Trophoblast cell (in vitro differentiated cells and primary cell): Measurements from ENCODE around the gene M1AP.
A peak's percentile ranks its signal among the peaks of the same experiment; 100 is the strongest.

ENCODE experiments used
- DNase-seq, 2 donors: peaks; one replicate each; pipeline ENCODE4 v3.0.0-alpha.2; 2016
- H2AFZ ChIP-seq: 2 replicates; pipeline ENCODE4 v1.6.1; 2013; ENCODE audit warnings: low read length, moderate library complexity, mild to moderate bottlenecking; ENCODE audit not compliant: insufficient read depth, poor library complexity
- H2AK5ac ChIP-seq: 2 replicates; pipeline ENCODE4 v1.6.1; 2013; ENCODE audit warnings: mild to moderate bottlenecking, low read length
- H2BK120ac ChIP-seq: 2 replicates; pipeline ENCODE4 v1.6.1; 2013; ENCODE audit warnings: low read length, mild to moderate bottlenecking, moderate library complexity; ENCODE audit not compliant: insufficient read depth, poor library complexity
- H2BK12ac ChIP-seq: 2 replicates; pipeline ENCODE4 v1.6.1; 2013; ENCODE audit warnings: mild to moderate bottlenecking, low read length, moderate library complexity
- H2BK5ac ChIP-seq: 2 replicates; pipeline ENCODE4 v1.6.1; 2013; ENCODE audit warnings: low read length, low read depth, moderate library complexity, mild to moderate bottlenecking; ENCODE audit not compliant: poor library complexity
- H3K14ac ChIP-seq: 2 replicates; pipeline ENCODE4 v1.6.1; 2013; ENCODE audit warnings: mild to moderate bottlenecking, low read length
- H3K18ac ChIP-seq: 2 replicates; pipeline ENCODE4 v1.6.1; 2013; ENCODE audit warnings: mild to moderate bottlenecking, low read length
- H3K23ac ChIP-seq: 2 replicates; pipeline ENCODE4 v1.6.1; 2013; ENCODE audit warnings: low read length
- H3K27ac ChIP-seq: 2 replicates; pipeline ENCODE4 v1.5.1; 2013; ENCODE audit warnings: low read depth, mild to moderate bottlenecking, inconsistent platforms, low read length, moderate library complexity
- H3K27me3 ChIP-seq: 2 replicates; pipeline ENCODE4 v1.6.1; 2013; ENCODE audit warnings: inconsistent platforms, mild to moderate bottlenecking, low read length, moderate library complexity; ENCODE audit not compliant: insufficient read depth
- H3K36me3 ChIP-seq, 2 experiments: 1 replicate in 1 of 2; 2 replicates in 1 of 2; pipeline ENCODE4 v1.6.1; 2013; ENCODE audit warnings: low read length in 2 of 2, mild to moderate bottlenecking in 2 of 2, moderate library complexity in 1 of 2; ENCODE audit not compliant: insufficient read depth in 2 of 2, control insufficient read depth in 1 of 2
- H3K4ac ChIP-seq: 2 replicates; pipeline ENCODE4 v1.6.1; 2013; ENCODE audit warnings: low read depth, mild to moderate bottlenecking, low read length, moderate library complexity
- H3K4me1 ChIP-seq, 2 experiments: 1 replicate in 1 of 2; 2 replicates in 1 of 2; pipeline ENCODE4 v1.6.1; 2013; ENCODE audit warnings: low read length in 2 of 2, mild to moderate bottlenecking in 2 of 2, moderate library complexity in 1 of 2; ENCODE audit not compliant: insufficient read depth in 2 of 2, control insufficient read depth in 1 of 2
- H3K4me2 ChIP-seq: 2 replicates; pipeline ENCODE4 v1.6.1; 2013; ENCODE audit warnings: inconsistent platforms, mild to moderate bottlenecking, low read length, moderate library complexity
- H3K4me3 ChIP-seq: 2 replicates; pipeline ENCODE4 v1.5.1; 2013; ENCODE audit warnings: mild to moderate bottlenecking, low read depth, low read length, inconsistent platforms
- H3K79me1 ChIP-seq: one replicate; pipeline ENCODE4 v1.6.1; 2013; ENCODE audit warnings: low read length
- H3K79me2 ChIP-seq: 2 replicates; pipeline ENCODE4 v1.6.1; 2013; ENCODE audit warnings: low read length, mild to moderate bottlenecking; ENCODE audit not compliant: control insufficient read depth, insufficient read depth, poor library complexity
- H3K9ac ChIP-seq: 2 replicates; pipeline ENCODE4 v1.6.1; 2013; ENCODE audit warnings: mild to moderate bottlenecking, low read length
- H3K9me3 ChIP-seq: 2 replicates; pipeline ENCODE4 v1.6.1; 2013; ENCODE audit warnings: low read depth, mild to moderate bottlenecking, control low read depth, inconsistent platforms, low read length; ENCODE audit not compliant: insufficient read depth
- H4K12ac ChIP-seq: 2 replicates; pipeline ENCODE4 v1.6.1; 2013; ENCODE audit warnings: low read depth, mild to moderate bottlenecking, low read length, moderate library complexity
- H4K8ac ChIP-seq: 2 replicates; pipeline ENCODE4 v1.6.1; 2013; ENCODE audit warnings: low read depth, mild to moderate bottlenecking, low read length, moderate library complexity
- H4K91ac ChIP-seq: one replicate; pipeline ENCODE4 v1.6.1; 2013; ENCODE audit warnings: low read depth, mild to moderate bottlenecking, low read length, moderate library complexity
- WGBS: extraction: QIAGEN DNeasy Blood & Tissue Kit; methylation state at CpG from one replicate; pipeline ENCODE4 v1.1.7; 2013; ENCODE audit warnings: missing lambda C conversion rate; ENCODE audit not compliant: insufficient read length, insufficient coverage; ENCODE audit errors: extremely low coverage; 5-methylcytosine and 5-hydroxymethylcytosine counted together

M1AP gene

DNA sequence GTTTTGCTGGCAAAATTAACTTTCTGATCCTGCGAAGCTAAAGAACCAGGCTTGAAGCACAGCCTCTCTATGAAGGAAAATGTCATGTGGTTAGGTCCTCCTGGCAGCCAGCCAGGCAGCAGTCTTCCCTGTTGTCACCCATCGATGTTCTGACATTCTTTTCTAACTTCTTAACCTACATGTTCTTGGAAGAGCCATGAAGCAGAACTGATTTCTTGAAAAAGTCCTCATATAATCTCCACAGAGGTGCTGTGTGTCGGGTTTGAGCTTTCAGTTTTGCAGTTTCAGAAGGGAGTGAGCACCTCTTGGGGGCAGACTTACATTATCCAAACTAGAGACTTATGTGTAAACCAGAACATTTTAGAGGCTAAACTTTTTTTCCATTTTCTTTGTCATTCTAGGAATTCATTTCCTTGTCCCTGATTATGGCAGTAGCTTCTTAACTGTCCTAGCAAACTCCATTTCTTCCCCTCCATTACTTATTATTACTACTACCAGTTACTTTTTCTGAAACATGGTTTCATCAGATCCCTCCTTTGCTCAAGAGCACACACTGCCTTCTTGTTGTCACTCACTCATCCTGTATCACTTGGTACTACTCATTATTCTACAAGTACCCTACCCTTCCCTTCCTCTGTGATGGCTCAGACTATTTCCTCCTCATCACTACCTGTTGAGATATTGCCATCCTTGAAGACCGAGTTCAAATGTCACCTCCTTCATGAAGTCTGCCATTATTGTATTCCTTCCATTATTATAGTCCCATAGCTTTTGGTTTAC is 62.5 kb downstream of the M1AP start:
- no peaks in the 10 kb centered on the region for H3K79me2 ChIP-seq
- no peak overlapping the region for H2BK12ac ChIP-seq
- H2BK5ac ChIP-seq, result no peak overlapping the region
- peaks cover 3% of the 10 kb centered on the region for H3K27me3 ChIP-seq
- no peak overlapping the region for H2BK120ac ChIP-seq
- H4K91ac ChIP-seq, result no peak overlapping the region
- H2AK5ac ChIP-seq, result no peak overlapping the region
- H4K8ac ChIP-seq, result no peak overlapping the region
- no peak overlapping the region for H2AFZ ChIP-seq
- no peaks in the 10 kb centered on the region for H3K9me3 ChIP-seq
- peaks cover 3% of the 10 kb centered on the region in 2 experiments for H3K4me1 ChIP-seq
- no peak overlapping the region for H3K23ac ChIP-seq
- no peak overlapping the region for H3K4me2 ChIP-seq
- no peak overlapping the region for H3K14ac ChIP-seq
- H3K4me3 ChIP-seq, result no peak overlapping the region
- H3K79me1 ChIP-seq, result peaks cover 2% of the 10 kb centered on the region
- DNase-seq, result no peak
- no peak overlapping the region for H3K18ac ChIP-seq
- H3K4ac ChIP-seq, result no peak overlapping the region
- no peak overlapping the region for H3K9ac ChIP-seq
- no peak overlapping the region for H3K27ac ChIP-seq
- H4K12ac ChIP-seq, result no peak overlapping the region
- WGBS, result no CpG with 5 or more reads among the region's 4 CpGs
- H3K36me3 ChIP-seq, result no peaks in the 10 kb centered on the region

DNA sequence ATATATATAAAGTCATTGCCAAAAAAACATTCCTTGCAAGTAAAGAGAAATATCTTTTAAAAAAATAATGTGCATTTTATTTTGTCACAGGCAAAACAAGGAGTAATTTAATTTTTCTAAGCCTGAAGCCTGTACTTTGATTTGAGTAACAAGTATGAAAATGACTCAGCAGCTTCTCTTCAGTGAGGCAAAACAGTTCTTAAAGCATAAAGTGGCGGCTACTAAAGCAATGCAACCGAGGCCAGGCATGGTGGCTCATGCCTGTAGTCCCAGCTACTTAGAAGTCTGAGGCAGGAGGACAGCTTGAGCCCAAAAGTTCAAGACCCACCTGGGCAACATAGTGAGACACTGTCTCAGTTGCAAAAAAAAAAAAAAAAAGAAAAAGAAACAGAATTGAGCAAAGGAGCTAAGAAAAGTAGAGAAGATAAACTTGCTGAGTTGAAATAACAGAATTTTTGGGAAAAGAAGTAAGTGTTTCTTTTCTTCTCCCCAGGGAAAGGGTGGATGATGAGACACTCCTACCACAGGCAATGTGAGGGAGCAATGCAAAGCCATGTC is 64.0 kb downstream of the M1AP start:
- Histone ChIP-seq H3K79me1 (peaks cover 2% of the 10 kb centered on the region), H3K9me3 (no peaks in the 10 kb centered on the region), H4K91ac (no peak overlapping the region), H2AK5ac (no peak overlapping the region), H3K27me3 (no peaks in the 10 kb centered on the region), H3K36me3 (no peaks in the 10 kb centered on the region), H4K12ac (no peak overlapping the region), H2BK12ac (peak overlapping the region; percentile 61), H3K4ac (no peak overlapping the region), H2AFZ (no peak overlapping the region), H3K4me1 (peaks cover 3% of the 10 kb centered on the region in 2 experiments), H2BK5ac (no peak overlapping the region), H3K27ac (no peak overlapping the region), H3K18ac (no peak overlapping the region), H3K79me2 (no peaks in the 10 kb centered on the region), H2BK120ac (no peak overlapping the region), H3K14ac (no peak overlapping the region), H3K23ac (no peak overlapping the region), H4K8ac (no peak overlapping the region), H3K4me2 (no peak overlapping the region), H3K9ac (no peak overlapping the region), H3K4me3 (no peak overlapping the region)
- DNase-seq, result no peak
- whole genome bisulfite sequencing, result no CpG with 5 or more reads among the region's 2 CpGs

GRCh38 chr2:74583504-74583903 is 64.6 kb downstream of the M1AP start:
- no peak overlapping the region for H3K14ac ChIP-seq
- H2BK5ac ChIP-seq, result peak overlapping the region; percentile 46
- peak overlapping the region; percentile 11 for H2BK12ac ChIP-seq
- no peaks in the 10 kb centered on the region for H3K9me3 ChIP-seq
- no peak overlapping the region for H3K4me3 ChIP-seq
- H3K4ac ChIP-seq, result no peak overlapping the region
- no peak overlapping the region for H3K9ac ChIP-seq
- no peaks in the 10 kb centered on the region for H3K79me2 ChIP-seq
- no peak overlapping the region for H4K12ac ChIP-seq
- H3K18ac ChIP-seq, result no peak overlapping the region
- peak overlapping the region; percentile 75 for H2BK120ac ChIP-seq
- no peak overlapping the region for H4K91ac ChIP-seq
- no peaks in the 10 kb centered on the region for H3K36me3 ChIP-seq
- peak overlapping the region; percentile 49 for H3K4me2 ChIP-seq
- H3K4me1 ChIP-seq, result peaks cover 3% of the 10 kb centered on the region in 2 experiments
- H3K79me1 ChIP-seq, result peaks cover 2% of the 10 kb centered on the region
- DNase-seq, result peak in 1 of 2 donors; percentile 50
- H4K8ac ChIP-seq, result no peak overlapping the region
- no peak overlapping the region for H2AFZ ChIP-seq
- peak overlapping the region; percentile 61 for H3K27ac ChIP-seq
- no peak overlapping the region for H2AK5ac ChIP-seq
- H3K23ac ChIP-seq, result no peak overlapping the region
- no peaks in the 10 kb centered on the region for H3K27me3 ChIP-seq

- peaks cover 2% of the 10 kb centered on the region for H3K79me1 ChIP-seq
- no peak overlapping the region for H3K4ac ChIP-seq
- no peak overlapping the region for H2AFZ ChIP-seq
- WGBS, result no CpG with 5 or more reads among the region's 2 CpGs
- no peak overlapping the region for H3K23ac ChIP-seq
- no peak overlapping the region for H3K14ac ChIP-seq
- H3K9me3 ChIP-seq, result no peaks in the 10 kb centered on the region
- H3K27ac ChIP-seq, result no peak overlapping the region
- no peaks in the 10 kb centered on the region for H3K79me2 ChIP-seq
- H3K4me1 ChIP-seq, result peaks cover 3% of the 10 kb centered on the region in 2 experiments
- no peak overlapping the region for H4K8ac ChIP-seq
- DNase-seq, result no peak
- no peak overlapping the region for H2BK5ac ChIP-seq
- H3K4me2 ChIP-seq, result no peak overlapping the region
- H3K27me3 ChIP-seq, result no peaks in the 10 kb centered on the region
- H3K18ac ChIP-seq, result no peak overlapping the region
- no peak overlapping the region for H4K91ac ChIP-seq
- no peak overlapping the region for H2BK120ac ChIP-seq
- no peak overlapping the region for H3K4me3 ChIP-seq
- H2AK5ac ChIP-seq, result no peak overlapping the region
- no peaks in the 10 kb centered on the region for H3K36me3 ChIP-seq
- H4K12ac ChIP-seq, result no peak overlapping the region
- H2BK12ac ChIP-seq, result no peak overlapping the region
- no peak overlapping the region for H3K9ac ChIP-seq
These were observed 65.9 kb downstream of the M1AP start for GRCh38 chr2:74582184-74582583.
